Body of pancreas (tissue), 4 donors: ENCODE measurements around the gene PITPNC1. TPM values are rescaled to one million over a fixed set of nuclear protein-coding genes. Genes with fewer than 3 reads are reported as not detected.

ENCODE experiments used
- ATAC-seq: fragments of 150-250 bp; one replicate; pipeline ENCODE4 v1.9.1; 2016
- DNase-seq, 4 donors: peaks; one replicate each; pipeline ENCODE4 v3.0.0-alpha.2; 2019
- H3K27ac ChIP-seq, 4 donors: fragments of 200-600 bp; sonication (generic); 1 replicate in 3 of 4; 2 replicates in 1 of 4; pipeline versions ENCODE4 v1.5.1 to v1.6.1; 2016 to 2019; ENCODE audit warnings: mild to moderate bottlenecking in 1 of 4, mixed read lengths in 1 of 4, moderate library complexity in 1 of 4
- H3K27me3 ChIP-seq, 2 donors: fragments of 200-600 bp; sonication (generic); one replicate each; pipeline ENCODE4 v1.6.0; 2016; ENCODE audit warnings: mild to moderate bottlenecking in 1 of 2
- H3K36me3 ChIP-seq, 2 donors: fragments of 200-600 bp; sonication (generic); replicated peaks in 1 of 2; 2 replicates each; pipeline ENCODE4 v1.5.1; 2016; ENCODE audit warnings: low read depth in 2 of 2; ENCODE audit not compliant: insufficient read depth in 1 of 2
- H3K4me1 ChIP-seq: fragments of 200-600 bp; sonication (generic); one replicate; pipeline ENCODE4 v1.6.0; 2016
- H3K4me3 ChIP-seq, 2 donors: fragments of 200-600 bp; sonication (generic); 1 replicate in 1 of 2; 2 replicates in 1 of 2; pipeline ENCODE4 v1.5.1; 2016 to 2019
- H3K9me3 ChIP-seq, 3 donors: fragments of 200-600 bp; sonication (generic); 1 replicate in 2 of 3; 2 replicates in 1 of 3; pipeline ENCODE4 v1.5.1; 2016
- CTCF ChIP-seq, 7 experiments: fragments of 450-650 bp in 4 of 7; fragments of 200-600 bp in 3 of 7; sonication (generic) in 3 of 7; IDR thresholded peaks; one replicate each; pipeline ENCODE4 v1.5.1; 2016 to 2019; ENCODE audit warnings: antibody characterized with exemption in 7 of 7
- POLR2A ChIP-seq, 3 donors: fragments of 450-650 bp; IDR thresholded peaks; one replicate each; pipeline ENCODE4 v1.6.1; 2016; ENCODE audit warnings: antibody characterized with exemption in 3 of 3, mild to moderate bottlenecking in 2 of 3
- WGBS, 2 donors: methylation state at CpG; one replicate each; pipeline ENCODE4 v1.1.5; 2017; 5-methylcytosine and 5-hydroxymethylcytosine counted together
- intact Hi-C: fragments of 100-400 bp; cut with DNase I; formaldehyde crosslinking; loops from one replicate; pipeline ENCODE4 v1.15.1; 2023
- total RNA-seq, 2 donors: library from RNA; depleted of rRNA; stranded (reverse); fragments of >200 nt; gene quantifications; one replicate each; pipeline ENCODE4 v1.1.0, GENCODE V29; 2016

PITPNC1 gene
- total RNA-seq, 2 donors from 2014 or later = 11.9 to 17.5 TPM

- Histone ChIP-seq H3K36me3 (no peaks in the 10 kb centered on the region), H3K4me1 (peaks cover 37% of the 10 kb centered on the region), H3K4me3 (no peak overlapping the region), H3K9me3 (no peaks in the 10 kb centered on the region), H3K27me3 (no peaks in the 10 kb centered on the region), H3K27ac (peak overlapping the region in 3 of 4 donors; percentile 25 to 73 (median 44))
- intact Hi-C loops = no loop called here
- WGBS, 2 donors = 32 to 39% methylated on average over 8 to 10 of the region's 10 CpGs
- peak; percentile 38 to 75 (median 57) for DNase-seq
- TF ChIP-seq CTCF (IDR thresholded peaks at IDR 0.05) = peak in 4 of 7 experiments; percentile 6 to 31 (median 29)
- no peak for TF ChIP-seq POLR2A (IDR thresholded peaks at IDR 0.05)
- peak; percentile 57 for ATAC-seq
These were observed 230.0 kb downstream of the PITPNC1 start for GRCh38 chr17:67606896-67607604.

- DNase-seq (no peak), ATAC-seq (no peak)
- no peak for TF ChIP-seq CTCF (IDR thresholded peaks at IDR 0.05)
- no peak for TF ChIP-seq POLR2A (IDR thresholded peaks at IDR 0.05)
- Histone ChIP-seq H3K27me3 (no peaks in the 10 kb centered on the region), H3K27ac (no peak overlapping the region), H3K4me1 (peaks cover 25% of the 10 kb centered on the region), H3K4me3 (no peak overlapping the region), H3K36me3 (no peaks in the 10 kb centered on the region), H3K9me3 (no peaks in the 10 kb centered on the region)
- intact Hi-C loops = no loop called here
- 93 to 97% methylated on average over 8 of the region's 8 CpGs for WGBS, 2 donors
These were observed 233.0 kb downstream of the PITPNC1 start for GRCh38 chr17:67610061-67610460.

- peak overlapping the region in 1 of 4 donors; percentile 71 for H3K27ac ChIP-seq
- peaks cover 14% of the 10 kb centered on the region for H3K4me1 ChIP-seq
- no peaks in the 10 kb centered on the region for H3K9me3 ChIP-seq
- TF ChIP-seq POLR2A (IDR thresholded peaks at IDR 0.05) (no peak), CTCF (IDR thresholded peaks at IDR 0.05) (no peak)
- DNase-seq (no peak), ATAC-seq (no peak)
- no peak overlapping the region for H3K4me3 ChIP-seq
- no peaks in the 10 kb centered on the region for H3K36me3 ChIP-seq
- WGBS, 2 donors = 90 to 95% methylated on average over 7 of the region's 7 CpGs
- intact Hi-C loops = no loop called here
- H3K27me3 ChIP-seq = no peaks in the 10 kb centered on the region
These were observed 236.9 kb downstream of the PITPNC1 start for GRCh38 chr17:67613961-67614360.

GRCh38 chr17:67615011-67615561 lies 238.0 kb downstream of the PITPNC1 start:
- DNase-seq (no peak), ATAC-seq (peak; percentile 48)
- WGBS, 2 donors = 78 to 84% methylated on average over 13 of the region's 13 CpGs
- H3K27me3 ChIP-seq = no peaks in the 10 kb centered on the region
- no peak overlapping the region for H3K4me3 ChIP-seq
- TF ChIP-seq CTCF (IDR thresholded peaks at IDR 0.05) (no peak), POLR2A (IDR thresholded peaks at IDR 0.05) (no peak)
- H3K27ac ChIP-seq = peak overlapping the region in 3 of 4 donors; percentile 63 to 71 (median 64)
- no peaks in the 10 kb centered on the region for H3K36me3 ChIP-seq
- intact Hi-C loops = no loop called here
- peaks cover 14% of the 10 kb centered on the region for H3K4me1 ChIP-seq
- no peaks in the 10 kb centered on the region for H3K9me3 ChIP-seq
